Breast epithelium (tissue), 3 donors: ENCODE results near the gene RHBDF2.

Source experiments
- POLR2A ChIP-seq: fragments of 450-650 bp; IDR thresholded peaks from one replicate; pipeline ENCODE4 v1.6.1; 2016; ENCODE audit warnings: antibody characterized with exemption, mild to moderate bottlenecking, moderate library complexity
- TF ChIP-seq, protein P1 (sequence below), 3 donors: fragments of 450-650 bp; IDR thresholded peaks; one replicate each; pipeline ENCODE4 v1.5.1; 2016 to 2017; ENCODE audit warnings: antibody characterized with exemption in 3 of 3, mild to moderate bottlenecking in 3 of 3, moderate library complexity in 3 of 3

DNA sequence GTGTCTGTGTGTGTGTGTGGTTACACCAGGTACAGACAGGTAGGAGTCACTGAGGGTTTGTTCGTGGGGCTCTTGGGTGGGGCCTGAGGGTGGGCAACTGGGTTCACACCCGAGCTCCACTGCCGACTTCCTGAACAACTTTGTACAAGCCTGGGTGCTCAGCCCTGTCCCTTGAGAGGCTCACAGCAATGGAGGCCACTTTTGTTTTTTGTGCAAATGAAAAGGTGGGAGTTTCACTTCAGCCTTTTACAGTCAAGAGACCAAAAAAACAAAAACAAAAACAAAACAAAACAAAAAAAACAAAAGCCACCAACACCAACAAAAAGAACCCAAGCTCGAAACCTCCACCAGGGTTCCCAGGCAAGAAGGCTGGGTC, 2.4 kb downstream of the RHBDF2 start:
- TF ChIP-seq, protein P1, sequence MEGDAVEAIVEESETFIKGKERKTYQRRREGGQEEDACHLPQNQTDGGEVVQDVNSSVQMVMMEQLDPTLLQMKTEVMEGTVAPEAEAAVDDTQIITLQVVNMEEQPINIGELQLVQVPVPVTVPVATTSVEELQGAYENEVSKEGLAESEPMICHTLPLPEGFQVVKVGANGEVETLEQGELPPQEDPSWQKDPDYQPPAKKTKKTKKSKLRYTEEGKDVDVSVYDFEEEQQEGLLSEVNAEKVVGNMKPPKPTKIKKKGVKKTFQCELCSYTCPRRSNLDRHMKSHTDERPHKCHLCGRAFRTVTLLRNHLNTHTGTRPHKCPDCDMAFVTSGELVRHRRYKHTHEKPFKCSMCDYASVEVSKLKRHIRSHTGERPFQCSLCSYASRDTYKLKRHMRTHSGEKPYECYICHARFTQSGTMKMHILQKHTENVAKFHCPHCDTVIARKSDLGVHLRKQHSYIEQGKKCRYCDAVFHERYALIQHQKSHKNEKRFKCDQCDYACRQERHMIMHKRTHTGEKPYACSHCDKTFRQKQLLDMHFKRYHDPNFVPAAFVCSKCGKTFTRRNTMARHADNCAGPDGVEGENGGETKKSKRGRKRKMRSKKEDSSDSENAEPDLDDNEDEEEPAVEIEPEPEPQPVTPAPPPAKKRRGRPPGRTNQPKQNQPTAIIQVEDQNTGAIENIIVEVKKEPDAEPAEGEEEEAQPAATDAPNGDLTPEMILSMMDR (IDR thresholded peaks at IDR 0.05), result no peak
- no peak for TF ChIP-seq POLR2A
